MM.1S (cell line): ENCODE data around the gene TBC1D16.

Experiments used
- DNase-seq: peaks from one replicate; pipeline ENCODE4 v3.0.0-alpha.2; 2015
- H2AFZ ChIP-seq: fragments of 300-600 bp; sonication (generic); 2 replicates; pipeline ENCODE4 v1.6.0; 2016; ENCODE audit warnings: antibody characterized with exemption, low read length
- H3F3A ChIP-seq: fragments of 300-600 bp; sonication (generic); 2 replicates; pipeline ENCODE4 v1.6.1; 2016; ENCODE audit warnings: mild to moderate bottlenecking, antibody characterized with exemption, low read length, moderate library complexity, mixed read lengths; ENCODE audit not compliant: insufficient read depth
- H3K27ac ChIP-seq: fragments of 300-600 bp; sonication (generic); 2 replicates; pipeline ENCODE4 v1.5.1; 2016; ENCODE audit warnings: mild to moderate bottlenecking, low read length
- H3K27me3 ChIP-seq: fragments of 300-600 bp; sonication (generic); replicated peaks from 2 replicates; pipeline ENCODE4 v1.6.0; 2016; ENCODE audit warnings: low read length; ENCODE audit not compliant: insufficient read depth
- H3K36me3 ChIP-seq: fragments of 300-600 bp; sonication (generic); replicated peaks from 2 replicates; pipeline ENCODE4 v1.6.1; 2016; ENCODE audit warnings: mild to moderate bottlenecking, low read length, mixed read lengths; ENCODE audit not compliant: insufficient read depth
- H3K4me1 ChIP-seq: fragments of 300-600 bp; sonication (generic); 2 replicates; pipeline ENCODE4 v1.6.1; 2016; ENCODE audit warnings: low read length, mixed read lengths
- H3K4me2 ChIP-seq: fragments of 300-600 bp; sonication (generic); 2 replicates; pipeline ENCODE4 v1.6.0; 2016; ENCODE audit warnings: low read depth, low read length
- H3K4me3 ChIP-seq: fragments of 300-600 bp; sonication (generic); 2 replicates; pipeline ENCODE4 v1.5.1; 2016; ENCODE audit warnings: low read length, mixed read lengths
- H3K79me2 ChIP-seq: fragments of 300-600 bp; sonication (generic); 2 replicates; pipeline ENCODE4 v1.6.1; 2016; ENCODE audit warnings: mixed run types, low read length, mixed read lengths
- H3K9ac ChIP-seq: fragments of 300-600 bp; sonication (generic); 2 replicates; pipeline ENCODE4 v1.6.1; 2016; ENCODE audit warnings: low read length, mixed read lengths
- H3K9me2 ChIP-seq: fragments of 300-600 bp; sonication (generic); replicated peaks from 2 replicates; pipeline ENCODE4 v1.6.1; 2016; ENCODE audit warnings: mild to moderate bottlenecking, low read length, mixed read lengths; ENCODE audit not compliant: insufficient read depth
- H3K9me3 ChIP-seq: fragments of 300-600 bp; sonication (generic); replicated peaks from 2 replicates; pipeline ENCODE4 v1.6.1; 2016; ENCODE audit warnings: mild to moderate bottlenecking, low read length, mixed read lengths; ENCODE audit not compliant: insufficient read depth
- H4K20me1 ChIP-seq: fragments of 300-600 bp; sonication (generic); 2 replicates; pipeline ENCODE4 v1.6.1; 2016; ENCODE audit warnings: mild to moderate bottlenecking, low read length, moderate library complexity, mixed read lengths; ENCODE audit not compliant: insufficient read depth
- EZH2 ChIP-seq: fragments of 300-600 bp; sonication (generic); optimal IDR thresholded peaks from 2 replicates; pipeline ENCODE3; 2017; ENCODE audit warnings: low read depth, mild to moderate bottlenecking, antibody characterized with exemption, low read length, mixed read lengths
- EZH2phosphoT487 ChIP-seq: fragments of 300-600 bp; sonication (generic); IDR thresholded peaks from 2 replicates; pipeline ENCODE4 v1.6.1; 2018; ENCODE audit warnings: antibody characterized with exemption, low read length
- TF ChIP-seq, protein P1 (sequence below): fragments of 300-600 bp; sonication (generic); IDR thresholded peaks from 2 replicates; pipeline ENCODE4 v1.5.1; 2016; ENCODE audit warnings: antibody characterized with exemption, low read length, mixed read lengths

The TBC1D16 gene

DNA sequence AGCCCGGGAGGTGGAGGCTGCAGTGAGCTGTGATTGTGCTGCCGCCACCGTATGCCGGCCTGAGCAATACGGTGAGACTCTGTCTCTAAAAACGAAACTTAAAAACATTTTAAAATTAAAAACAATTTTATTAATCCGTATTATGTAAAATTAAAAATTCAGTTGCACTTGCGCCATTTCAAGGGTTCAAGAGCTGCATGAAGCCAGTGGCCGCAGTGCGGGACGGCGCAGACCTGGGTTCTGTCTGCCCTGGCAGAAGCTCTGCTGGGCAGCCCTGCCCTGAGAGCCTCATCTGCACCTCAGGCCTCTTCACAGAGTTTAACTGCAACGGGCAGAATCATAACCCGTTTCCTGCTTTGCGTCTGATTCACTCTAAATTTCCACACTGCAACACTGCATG lies 31.7 kb downstream of the TBC1D16 start:
- no peak overlapping the region for H3K4me3 ChIP-seq
- H3K4me1 ChIP-seq, result 0 out of 2 replicates have a peak, but pooled peaks cover 3% of the 10 kb centered on the region
- DNase-seq, result no peak
- H3K27ac ChIP-seq, result no peak overlapping the region
- no peaks in the 10 kb centered on the region for H3K36me3 ChIP-seq
- no peak overlapping the region for H3K4me2 ChIP-seq
- no peaks in the 10 kb centered on the region for H3F3A ChIP-seq
- no peaks in the 10 kb centered on the region for H3K9me3 ChIP-seq
- H3K9ac ChIP-seq, result no peak overlapping the region
- H3K27me3 ChIP-seq, result peaks cover 98% of the 10 kb centered on the region
- H2AFZ ChIP-seq, result no peak overlapping the region
- no peaks in the 10 kb centered on the region for H3K79me2 ChIP-seq
- TF ChIP-seq EZH2phosphoT487 (no peak), EZH2 (no peak)
- TF ChIP-seq, protein P1, sequence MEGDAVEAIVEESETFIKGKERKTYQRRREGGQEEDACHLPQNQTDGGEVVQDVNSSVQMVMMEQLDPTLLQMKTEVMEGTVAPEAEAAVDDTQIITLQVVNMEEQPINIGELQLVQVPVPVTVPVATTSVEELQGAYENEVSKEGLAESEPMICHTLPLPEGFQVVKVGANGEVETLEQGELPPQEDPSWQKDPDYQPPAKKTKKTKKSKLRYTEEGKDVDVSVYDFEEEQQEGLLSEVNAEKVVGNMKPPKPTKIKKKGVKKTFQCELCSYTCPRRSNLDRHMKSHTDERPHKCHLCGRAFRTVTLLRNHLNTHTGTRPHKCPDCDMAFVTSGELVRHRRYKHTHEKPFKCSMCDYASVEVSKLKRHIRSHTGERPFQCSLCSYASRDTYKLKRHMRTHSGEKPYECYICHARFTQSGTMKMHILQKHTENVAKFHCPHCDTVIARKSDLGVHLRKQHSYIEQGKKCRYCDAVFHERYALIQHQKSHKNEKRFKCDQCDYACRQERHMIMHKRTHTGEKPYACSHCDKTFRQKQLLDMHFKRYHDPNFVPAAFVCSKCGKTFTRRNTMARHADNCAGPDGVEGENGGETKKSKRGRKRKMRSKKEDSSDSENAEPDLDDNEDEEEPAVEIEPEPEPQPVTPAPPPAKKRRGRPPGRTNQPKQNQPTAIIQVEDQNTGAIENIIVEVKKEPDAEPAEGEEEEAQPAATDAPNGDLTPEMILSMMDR, result no peak
- H3K9me2 ChIP-seq, result no peaks in the 10 kb centered on the region
- H4K20me1 ChIP-seq, result no peaks in the 10 kb centered on the region

DNA sequence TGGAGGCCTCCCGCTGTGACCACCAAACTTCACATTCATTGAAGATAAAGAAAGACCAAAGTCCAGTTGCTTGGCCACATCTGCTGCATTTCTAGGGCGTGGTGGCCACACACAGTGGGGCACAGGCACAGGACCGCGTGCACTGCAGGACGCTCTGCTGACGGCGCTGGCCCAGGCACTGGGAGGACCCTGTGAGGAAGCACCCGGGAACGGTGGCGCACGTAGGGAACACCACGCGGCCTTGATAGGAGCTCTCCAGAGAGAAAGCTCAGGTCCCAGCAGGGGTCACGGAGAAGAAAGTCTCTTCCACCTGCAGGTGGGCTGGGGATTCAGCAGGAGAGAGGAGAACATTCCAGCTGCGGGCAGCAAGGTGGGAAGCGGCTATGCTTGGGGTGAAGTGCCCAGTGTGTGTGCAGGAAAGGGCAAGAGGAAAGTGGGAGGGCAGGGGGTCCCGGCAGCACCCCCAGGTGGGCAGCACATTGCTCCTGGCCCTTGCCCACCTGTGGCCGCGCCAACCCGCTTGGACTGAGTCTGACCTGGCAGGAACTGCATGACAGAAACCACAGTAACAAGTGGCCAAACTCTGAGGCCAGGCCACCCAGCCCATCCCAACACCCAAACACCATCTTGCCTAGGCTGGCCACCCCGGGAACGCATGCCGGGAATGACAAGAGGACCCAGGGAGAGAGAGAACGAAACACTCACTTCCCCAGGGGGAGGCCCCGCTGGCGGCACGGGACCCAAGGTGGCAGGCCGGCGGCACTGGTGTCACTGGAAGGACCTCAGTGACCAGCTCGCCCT lies 32.8 kb downstream of the TBC1D16 start:
- Histone ChIP-seq H3K4me3 (no peak overlapping the region), H3K9ac (no peak overlapping the region), H3K27ac (no peak overlapping the region), H3K9me2 (no peaks in the 10 kb centered on the region), H3F3A (no peaks in the 10 kb centered on the region), H4K20me1 (no peaks in the 10 kb centered on the region), H3K79me2 (no peaks in the 10 kb centered on the region), H3K36me3 (no peaks in the 10 kb centered on the region), H3K4me2 (no peak overlapping the region), H2AFZ (no peak overlapping the region), H3K9me3 (no peaks in the 10 kb centered on the region), H3K4me1 (0 out of 2 replicates have a peak, but pooled peaks cover 3% of the 10 kb centered on the region), H3K27me3 (peaks cover 99% of the 10 kb centered on the region)
- DNase-seq, result no peak
- TF ChIP-seq EZH2, result no peak
- TF ChIP-seq EZH2phosphoT487, result no peak
- TF ChIP-seq, protein P1, result no peak

DNA sequence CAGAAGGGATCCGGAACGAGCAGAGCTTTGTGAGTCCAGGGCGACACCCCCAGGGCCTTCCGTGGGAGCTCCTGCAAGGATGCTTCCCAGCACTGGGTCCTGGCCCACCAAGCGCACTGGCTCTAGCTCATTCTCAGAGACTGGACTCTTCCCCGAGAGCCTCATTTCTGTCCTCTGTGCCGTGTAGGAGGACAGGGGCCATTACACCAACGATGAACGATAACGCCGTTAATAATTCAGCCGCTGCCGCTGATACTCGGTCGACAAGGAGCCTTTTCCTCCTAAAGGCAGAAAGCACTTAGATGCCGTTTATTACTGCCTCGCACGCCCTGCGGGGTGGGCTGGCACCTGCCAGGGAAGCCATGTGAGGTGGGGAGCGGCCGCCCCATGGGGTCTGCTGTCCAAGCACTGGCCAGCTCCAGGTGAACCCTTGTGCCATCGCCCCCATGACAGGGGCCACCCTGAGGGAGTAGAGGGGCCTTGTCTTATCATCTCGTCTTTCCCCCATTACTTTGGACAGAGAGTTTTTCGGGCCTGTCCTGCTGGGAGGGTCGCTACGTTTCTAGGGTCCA lies 33.5 kb downstream of the TBC1D16 start:
- H4K20me1 ChIP-seq, result no peaks in the 10 kb centered on the region
- DNase-seq, result no peak
- no peak overlapping the region for H3K27ac ChIP-seq
- H3K9ac ChIP-seq, result no peak overlapping the region
- H3K27me3 ChIP-seq, result peaks cover 98% of the 10 kb centered on the region
- H3K9me2 ChIP-seq, result no peaks in the 10 kb centered on the region
- no peaks in the 10 kb centered on the region for H3F3A ChIP-seq
- H3K36me3 ChIP-seq, result no peaks in the 10 kb centered on the region
- TF ChIP-seq, protein P1, result no peak
- no peak for TF ChIP-seq EZH2phosphoT487
- no peak for TF ChIP-seq EZH2
- no peak overlapping the region for H3K4me3 ChIP-seq
- H2AFZ ChIP-seq, result no peak overlapping the region
- H3K4me2 ChIP-seq, result no peak overlapping the region
- H3K4me1 ChIP-seq, result 0 out of 2 replicates have a peak, but pooled peaks cover 3% of the 10 kb centered on the region
- H3K9me3 ChIP-seq, result no peaks in the 10 kb centered on the region
- H3K79me2 ChIP-seq, result no peaks in the 10 kb centered on the region
